Transverse colon (tissue), 4 donors: ENCODE measurements around the gene MAB21L3.

Experiments
- CTCF ChIP-seq, 5 experiments: fragments of 200-600 bp in 3 of 5; fragments of 450-650 bp in 2 of 5; sonication (generic) in 3 of 5; IDR thresholded peaks; 1 replicate in 2 of 5; 2 replicates in 3 of 5; pipeline ENCODE4 v1.5.1; 2016 to 2017; ENCODE audit warnings: antibody characterized with exemption in 5 of 5, inconsistent platforms in 3 of 5, mild to moderate bottlenecking in 2 of 5, moderate library complexity in 1 of 5
- EP300 ChIP-seq: sonication (generic); formaldehyde crosslinking; IDR thresholded peaks from one replicate; pipeline ENCODE4 v1.6.1; 2017; ENCODE audit warnings: antibody characterized with exemption, low read depth
- POLR2A ChIP-seq: fragments of 450-650 bp; IDR thresholded peaks from one replicate; pipeline ENCODE4 v1.6.1; 2016; ENCODE audit warnings: antibody characterized with exemption, mild to moderate bottlenecking, moderate library complexity
- POLR2AphosphoS5 ChIP-seq, 3 donors: sonication (generic); formaldehyde crosslinking; IDR thresholded peaks; one replicate each; pipeline ENCODE4 v1.6.1; 2016; ENCODE audit warnings: antibody characterized with exemption in 3 of 3

- TF ChIP-seq POLR2AphosphoS5 (IDR thresholded peaks at IDR 0.05): no peak
- TF ChIP-seq POLR2A: no peak
- no peak for TF ChIP-seq CTCF (IDR thresholded peaks at IDR 0.05)
- no peak for TF ChIP-seq EP300
Observed at GRCh38 chr1:116130356-116130755, 19.2 kb downstream of the MAB21L3 start.
